Activated CD8-positive, alpha-beta memory T cell treated with anti-CD3 and anti-CD28 coated beads, Interleukin-2, amount 10 ng/mL, durations not matched to agents 7 days and 5 days (primary cell): ENCODE results near the gene C9orf50. TPM values are rescaled to one million over a fixed set of nuclear protein-coding genes. Genes with fewer than 3 reads are reported as not detected.

Experiments
- ATAC-seq: fragments of 150-1000 bp; cut with Tn5 transposase; one replicate; pipeline ENCODE4 v1.10.0; 2021; ENCODE audit warnings: moderate library complexity
- CTCF ChIA-PET: fragments of 350-600 bp; sonication (Branson Sonifier 250); formaldehyde crosslinking; loops from one replicate; lab custom pipeline; 2021; ENCODE audit warnings: antibody characterized with exemption; lab: Charles Lee
- DNase-seq: peaks from one replicate; pipeline ENCODE4 v3.0.0-alpha.2; 2020
- H3K27ac Mint-ChIP-seq: one replicate; pipeline ENCODE4 v1.8.0; 2021; ENCODE audit warnings: mild to moderate bottlenecking, mixed read lengths
- H3K27me3 Mint-ChIP-seq: one replicate; pipeline ENCODE4 v1.8.0; 2021; ENCODE audit warnings: mixed read lengths
- H3K36me3 Mint-ChIP-seq: one replicate; pipeline ENCODE4 v1.8.0; 2021; ENCODE audit warnings: mild to moderate bottlenecking, mixed read lengths
- H3K4me1 Mint-ChIP-seq: one replicate; pipeline ENCODE4 v1.8.0; 2021; ENCODE audit warnings: mixed read lengths
- H3K4me3 Mint-ChIP-seq: one replicate; pipeline ENCODE4 v1.8.0; 2021; ENCODE audit warnings: mild to moderate bottlenecking, moderate library complexity, mixed read lengths
- H3K9me3 Mint-ChIP-seq: one replicate; pipeline ENCODE4 v1.8.0; 2022; ENCODE audit warnings: low read depth, mixed read lengths
- total RNA-seq, 2 experiments: library from RNA; stranded (reverse); gene quantifications; one replicate each; pipeline ENCODE4 v1.2.3, GENCODE V29; 2021

Gene C9orf50
- total RNA-seq, 2 experiments from 2014 or later = not detected

DNA sequence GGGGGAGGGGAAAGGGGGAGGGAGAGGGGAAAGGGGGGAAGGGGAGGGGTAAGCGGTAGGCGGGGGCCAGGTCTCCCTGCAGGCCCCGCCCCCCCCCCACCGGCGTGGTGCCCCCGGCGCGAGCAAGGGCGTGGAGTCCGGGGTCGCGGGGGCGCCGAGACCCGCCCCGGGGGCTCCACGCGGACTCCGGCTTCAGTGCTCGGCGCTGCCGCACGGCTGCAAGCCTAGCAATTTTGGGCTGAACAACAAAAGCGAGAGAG, 10.8 kb downstream of the C9orf50 start:
- Mint-ChIP-seq H3K9me3 (no peaks in the 10 kb centered on the region), H3K36me3 (no peaks in the 10 kb centered on the region), H3K27ac (no peak overlapping the region), H3K4me3 (peak overlapping the region; percentile 53), H3K4me1 (peaks cover 39% of the 10 kb centered on the region), H3K27me3 (no peaks in the 10 kb centered on the region)
- CTCF ChIA-PET = no interaction called here
- DNase-seq = no peak
- ATAC-seq = no peak

DNA sequence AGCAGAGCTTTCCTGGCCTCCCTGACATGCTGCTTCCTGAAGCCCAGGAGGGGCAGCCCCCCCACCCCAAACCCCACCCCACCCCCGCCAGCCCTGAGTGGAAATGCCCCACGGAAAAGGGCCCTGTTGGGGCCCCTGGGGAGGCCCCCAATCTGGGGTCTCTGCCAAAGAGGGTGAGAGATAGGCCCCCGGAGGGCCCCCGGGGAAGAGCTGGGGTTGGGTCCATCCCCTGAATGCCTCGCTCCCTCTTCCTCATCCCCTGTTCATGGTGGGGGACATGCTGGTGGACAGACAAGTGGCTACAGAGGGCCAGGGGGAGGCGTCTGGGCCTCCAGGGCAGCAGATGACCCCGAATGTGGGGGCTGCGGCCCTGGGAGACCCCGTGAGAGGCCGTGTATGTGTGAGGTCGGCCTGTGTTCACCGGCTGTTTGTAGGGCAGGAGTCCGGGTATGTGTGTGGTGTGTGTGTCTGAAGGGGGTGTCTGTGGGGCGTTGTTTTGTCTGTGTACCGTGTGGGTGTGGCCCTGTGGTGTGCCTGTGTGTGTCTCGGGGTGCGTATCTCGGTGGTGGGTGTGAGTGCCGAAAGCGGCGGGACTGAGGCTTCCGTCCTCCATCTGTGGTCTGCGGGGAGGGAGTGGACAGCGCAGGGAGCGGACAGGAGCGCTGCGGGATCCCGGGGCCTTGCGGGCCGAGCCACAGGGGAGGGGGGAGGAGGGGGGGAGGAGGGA, 11.3 kb downstream of the C9orf50 start:
- DNase-seq (peak; percentile 73), ATAC-seq (peak; percentile 46)
- Mint-ChIP-seq H3K9me3 (no peaks in the 10 kb centered on the region), H3K4me3 (peak overlapping the region; percentile 68), H3K4me1 (peaks cover 42% of the 10 kb centered on the region), H3K36me3 (no peaks in the 10 kb centered on the region), H3K27me3 (no peaks in the 10 kb centered on the region), H3K27ac (peak overlapping the region; percentile 78)
- CTCF ChIA-PET = interaction anchor here (0.8 to 2.6 kb wide), 10 partner anchors 15 to 478 kb away, joined by 3 to 22 read pairs (median 9); partner anchors contain the start of gene IER5L

DNA sequence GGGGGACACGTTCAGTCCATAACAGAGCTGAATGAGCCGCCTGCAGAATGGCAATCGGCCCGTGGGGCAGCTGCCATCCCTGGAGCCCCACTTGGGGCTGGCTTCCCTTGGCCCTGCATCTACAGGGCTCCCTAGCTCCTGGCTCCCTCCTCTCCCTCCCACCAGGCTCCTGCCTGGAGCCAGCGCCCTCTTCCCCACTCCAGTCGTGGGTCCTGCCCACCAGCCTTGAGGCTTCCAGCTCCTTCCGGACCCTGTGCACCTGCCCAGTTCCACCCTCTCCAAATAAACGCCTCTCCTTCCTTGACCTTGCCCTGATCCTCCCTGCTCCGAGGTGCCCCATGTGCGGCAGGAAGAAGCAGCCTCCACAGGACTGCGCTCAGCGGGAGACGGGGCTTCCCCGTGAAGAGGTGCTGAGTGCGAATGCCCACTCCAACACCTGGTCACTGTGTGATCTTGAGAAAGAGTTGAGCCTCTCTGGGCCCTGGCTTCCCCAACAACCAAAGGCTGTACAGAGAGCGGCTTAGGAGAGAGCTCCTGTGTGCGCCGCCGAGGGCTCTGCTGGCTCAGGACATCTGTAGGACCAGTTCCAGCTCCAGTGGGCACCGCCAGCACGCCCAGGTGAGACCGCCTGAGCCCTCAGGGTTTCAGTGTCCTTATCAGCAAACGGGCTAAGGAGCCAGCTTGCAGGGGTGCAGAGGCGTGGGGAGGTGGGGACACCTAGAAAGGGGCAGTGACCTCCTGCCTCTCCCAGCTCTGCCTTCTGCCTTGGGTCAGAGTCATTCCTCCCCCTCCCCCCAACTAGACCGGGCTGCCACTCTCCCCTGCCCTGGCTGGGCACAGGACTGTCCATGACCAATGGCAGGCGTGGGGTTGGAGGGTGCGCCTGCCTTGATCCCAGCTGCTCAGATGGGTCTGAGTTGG, 12.1 kb downstream of the C9orf50 start:
- Mint-ChIP-seq H3K4me3 (no peak overlapping the region), H3K9me3 (no peaks in the 10 kb centered on the region), H3K27ac (no peak overlapping the region), H3K36me3 (no peaks in the 10 kb centered on the region), H3K27me3 (no peaks in the 10 kb centered on the region), H3K4me1 (peaks cover 47% of the 10 kb centered on the region)
- no peak for DNase-seq
- no peak for ATAC-seq
- CTCF ChIA-PET = interaction anchor here (0.8 to 2.6 kb wide), 10 partner anchors 15 to 477 kb away, joined by 3 to 22 read pairs (median 9); partner anchors contain the start of gene IER5L

DNA sequence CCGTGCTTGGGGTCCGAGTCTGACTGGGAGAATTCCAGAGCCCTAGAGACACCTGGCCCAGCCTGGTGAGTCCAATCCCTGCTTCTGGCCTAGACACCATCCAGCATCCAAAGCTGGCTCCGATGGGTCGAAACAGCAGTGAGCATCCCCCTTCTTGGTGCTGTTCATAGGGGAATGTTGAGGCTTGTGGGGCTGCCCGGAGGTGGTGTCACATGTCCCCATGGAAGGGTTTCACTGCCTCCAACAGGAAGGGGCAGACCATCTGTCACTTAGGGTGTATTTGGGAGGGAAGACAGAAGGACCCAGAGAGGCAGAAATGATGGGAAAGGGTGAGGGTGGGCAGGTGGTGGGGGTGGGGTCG, 13.9 kb downstream of the C9orf50 start:
- Mint-ChIP-seq H3K36me3 (no peaks in the 10 kb centered on the region), H3K27me3 (no peaks in the 10 kb centered on the region), H3K4me3 (no peak overlapping the region), H3K9me3 (no peaks in the 10 kb centered on the region), H3K27ac (peak overlapping the region; percentile 76), H3K4me1 (peaks cover 58% of the 10 kb centered on the region)
- CTCF ChIA-PET = interaction anchor here (0.8 to 2.9 kb wide), 8 partner anchors 9 to 476 kb away, joined by 3 to 14 read pairs (median 6); no protein-coding TSS in a partner anchor
- no peak for ATAC-seq
- DNase-seq = no peak

DNA sequence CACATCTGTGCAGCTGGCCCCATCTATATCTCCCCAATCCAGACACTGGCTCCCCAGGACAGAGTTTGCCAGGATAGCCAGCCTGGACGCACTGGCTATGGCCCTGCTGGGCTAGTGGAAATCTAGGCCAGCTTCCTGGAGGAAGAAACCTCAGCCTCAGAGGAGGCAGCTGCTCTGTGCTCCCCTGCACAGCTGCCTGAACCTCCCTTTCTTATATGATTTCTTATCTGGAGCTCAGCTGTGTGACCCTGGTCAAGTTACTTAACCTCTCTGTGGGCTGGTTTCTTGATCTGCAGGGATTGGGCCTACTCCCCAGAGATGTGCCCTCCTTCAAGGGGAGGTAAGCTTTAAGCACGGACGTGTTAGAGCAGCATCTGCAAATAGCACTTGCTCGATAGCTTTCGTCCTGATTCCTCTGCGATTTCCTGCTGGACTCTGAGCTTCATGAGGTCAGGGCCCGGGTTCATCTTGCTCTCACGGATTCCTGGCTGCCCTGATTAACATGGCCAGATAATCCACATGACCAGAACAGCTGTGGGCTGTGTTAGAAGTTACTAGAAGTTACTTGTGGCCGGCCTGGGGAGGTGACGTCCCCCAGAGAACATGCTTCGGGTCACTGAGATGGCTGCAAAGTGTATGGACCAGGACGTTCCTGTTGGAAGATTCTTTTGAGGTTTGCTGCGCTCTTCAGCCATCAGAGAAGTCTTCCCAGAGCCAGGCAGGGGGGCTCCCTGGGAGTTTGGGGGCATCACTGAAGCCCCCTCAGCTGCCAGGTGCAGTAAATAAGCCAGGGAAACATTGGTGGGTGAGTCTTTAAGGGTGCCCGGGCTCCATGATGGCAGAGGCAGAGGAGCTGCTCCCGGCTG, 14.5 kb downstream of the C9orf50 start:
- no peak overlapping the region for H3K27ac Mint-ChIP-seq
- H3K9me3 Mint-ChIP-seq = no peaks in the 10 kb centered on the region
- H3K27me3 Mint-ChIP-seq = no peaks in the 10 kb centered on the region
- H3K4me3 Mint-ChIP-seq = no peak overlapping the region
- ATAC-seq = no peak
- peaks cover 58% of the 10 kb centered on the region for H3K4me1 Mint-ChIP-seq
- no peaks in the 10 kb centered on the region for H3K36me3 Mint-ChIP-seq
- CTCF ChIA-PET = interaction anchor here (0.8 to 2.9 kb wide), 12 partner anchors 9 to 475 kb away, joined by 3 to 14 read pairs (median 5); no protein-coding TSS in a partner anchor
- no peak for DNase-seq

DNA sequence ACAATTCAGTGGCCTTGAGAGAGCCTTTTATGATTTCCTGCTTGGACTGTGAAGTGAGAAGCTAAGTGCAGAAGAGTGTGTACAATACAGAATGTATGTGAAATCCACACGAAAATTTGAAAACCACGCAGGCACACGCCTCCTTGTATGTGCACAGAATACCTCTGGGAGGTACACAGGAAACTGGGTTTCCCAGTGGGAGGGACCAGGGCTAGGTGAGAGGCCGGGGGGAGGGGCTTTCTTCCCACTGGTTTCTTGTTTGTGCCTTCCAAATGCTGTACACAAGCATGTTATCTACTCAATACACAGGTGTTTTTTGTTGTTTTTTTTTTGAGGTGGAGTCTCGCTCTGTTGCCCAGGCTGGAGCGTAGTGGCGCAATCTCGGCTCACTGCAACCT, 16.1 kb downstream of the C9orf50 start:
- CTCF ChIA-PET = interaction anchor here (0.8 to 2.9 kb wide), 6 partner anchors 15 to 474 kb away, joined by 3 to 14 read pairs (median 8); no protein-coding TSS in a partner anchor
- no peaks in the 10 kb centered on the region for H3K36me3 Mint-ChIP-seq
- ATAC-seq (no peak), DNase-seq (no peak)
- H3K4me3 Mint-ChIP-seq = no peak overlapping the region
- H3K27me3 Mint-ChIP-seq = no peaks in the 10 kb centered on the region
- peaks cover 52% of the 10 kb centered on the region for H3K4me1 Mint-ChIP-seq
- peak overlapping the region; percentile 66 for H3K27ac Mint-ChIP-seq
- no peaks in the 10 kb centered on the region for H3K9me3 Mint-ChIP-seq

DNA sequence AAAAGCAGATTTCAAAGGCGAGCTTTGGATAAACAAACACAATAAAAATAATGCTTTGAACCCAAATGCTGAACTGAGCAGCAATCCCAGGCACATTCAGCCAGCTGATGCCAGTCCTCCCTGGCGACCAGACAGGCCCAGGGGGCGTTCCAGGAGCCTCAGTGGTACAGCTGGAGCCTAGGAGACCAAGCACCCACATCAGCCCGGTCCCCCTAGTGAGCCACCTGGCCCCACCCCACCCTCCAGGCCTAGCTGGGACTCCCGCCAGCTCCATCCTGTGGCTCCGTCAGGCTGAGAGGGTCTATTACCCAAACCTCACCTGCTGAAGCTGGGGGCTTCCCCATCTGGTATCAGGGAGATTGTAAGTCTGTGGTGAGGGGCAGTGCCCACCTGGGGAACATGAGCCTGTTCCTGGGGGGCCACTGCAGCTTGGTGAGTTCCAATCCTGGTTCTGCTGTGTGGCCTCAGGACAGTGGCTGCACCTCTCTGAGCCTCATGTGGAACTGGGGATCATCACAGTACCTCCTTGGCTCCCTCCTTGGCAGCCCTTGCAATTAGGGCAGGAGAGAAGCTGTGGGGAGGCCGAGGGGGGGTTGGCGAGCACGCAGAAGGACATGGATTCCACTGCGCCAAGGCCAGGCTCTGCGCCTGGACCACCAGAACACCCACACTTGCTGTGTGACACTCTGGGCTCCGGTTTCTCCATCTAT, 16.7 kb downstream of the C9orf50 start:
- H3K9me3 Mint-ChIP-seq = no peaks in the 10 kb centered on the region
- CTCF ChIA-PET = interaction anchor here (0.8 to 2.9 kb wide), 5 partner anchors 16 to 473 kb away, joined by 3 to 14 read pairs (median 12); no protein-coding TSS in a partner anchor
- no peaks in the 10 kb centered on the region for H3K27me3 Mint-ChIP-seq
- peaks cover 49% of the 10 kb centered on the region for H3K4me1 Mint-ChIP-seq
- DNase-seq (no peak), ATAC-seq (no peak)
- peak overlapping the region; percentile 66 for H3K27ac Mint-ChIP-seq
- no peaks in the 10 kb centered on the region for H3K36me3 Mint-ChIP-seq
- no peak overlapping the region for H3K4me3 Mint-ChIP-seq

DNA sequence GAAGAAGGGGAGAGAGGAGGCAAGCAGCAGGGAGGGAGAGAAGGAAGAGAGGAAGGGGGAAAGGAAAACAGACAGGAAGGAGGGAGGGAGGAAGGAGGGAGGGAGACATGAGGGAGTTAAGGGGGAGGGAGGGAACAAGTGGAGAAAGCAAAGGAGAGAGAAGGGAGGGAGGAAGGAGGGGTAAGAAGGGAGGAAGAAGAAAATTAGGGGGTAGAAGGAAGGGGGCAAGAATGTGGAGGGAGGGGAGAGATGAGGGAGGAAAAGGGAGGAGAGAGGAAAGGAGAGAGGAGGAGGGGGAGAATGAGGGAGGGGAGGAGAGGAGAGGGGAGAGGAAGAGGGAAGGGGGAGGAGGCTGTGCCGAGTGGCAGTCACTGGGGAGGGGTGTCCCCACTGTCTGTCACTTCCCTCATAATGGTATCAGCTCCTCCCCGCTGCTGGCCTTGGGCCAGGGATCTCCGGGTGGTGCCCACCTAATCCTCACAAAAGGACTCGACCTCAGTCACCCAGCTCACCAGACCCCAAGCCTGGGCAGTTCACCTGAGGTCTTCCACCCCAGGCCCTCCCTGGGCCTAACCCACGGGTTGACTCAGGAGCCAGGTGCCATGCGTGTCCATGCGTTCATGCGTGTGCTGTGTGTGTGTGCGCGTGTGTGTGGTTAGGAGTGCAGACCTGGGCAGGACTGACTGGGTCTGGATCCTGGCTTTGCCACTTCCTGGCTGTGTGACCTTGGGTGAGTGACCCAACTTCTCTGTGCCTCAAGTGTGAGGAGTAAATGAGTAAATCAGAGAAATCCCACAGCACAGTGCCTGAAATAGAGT, 18.1 kb downstream of the C9orf50 start:
- no peak overlapping the region for H3K27ac Mint-ChIP-seq
- no peaks in the 10 kb centered on the region for H3K27me3 Mint-ChIP-seq
- CTCF ChIA-PET = interaction anchor here (1.3 kb wide), 1 partner anchor 464 kb away, joined by 3 read pairs; no protein-coding TSS in a partner anchor

DNA sequence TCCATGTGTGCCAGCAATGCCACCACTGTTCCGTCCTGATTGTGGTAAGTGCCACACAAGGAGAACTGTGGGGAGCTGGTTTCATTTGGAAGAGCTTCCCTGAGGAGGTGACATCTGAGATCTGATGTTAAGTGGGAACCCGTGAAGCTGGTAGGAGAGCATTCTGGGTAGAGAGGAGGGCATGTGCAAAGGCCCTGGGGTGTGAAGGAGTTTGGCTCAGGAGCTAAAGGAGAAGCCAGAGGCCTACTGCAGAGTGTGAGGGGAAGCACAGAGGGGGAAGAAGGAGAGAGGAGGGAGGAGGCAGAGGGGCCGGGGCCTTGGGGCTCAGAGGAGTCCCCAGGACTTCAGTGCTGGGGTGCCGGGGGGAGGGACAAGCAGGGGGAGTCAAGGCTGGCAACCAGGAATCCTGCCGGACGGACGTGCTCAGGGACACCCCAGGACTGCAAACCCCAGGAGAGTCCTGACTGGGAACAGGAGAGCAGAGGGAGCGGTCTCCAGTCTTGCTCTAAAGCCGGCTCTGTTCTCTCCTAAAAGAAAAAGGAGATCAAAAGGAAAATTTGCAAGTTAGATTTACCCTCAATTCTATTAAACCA, 19.7 kb downstream of the C9orf50 start:
- H3K27ac Mint-ChIP-seq = no peak overlapping the region
- CTCF ChIA-PET = interaction anchor here (1.2 to 1.3 kb wide), 2 partner anchors 462 kb away, joined by 3 read pairs; no protein-coding TSS in a partner anchor

More for the DNA sequence above, 18.1 kb downstream of the C9orf50 start:
- peaks cover 49% of the 10 kb centered on the region for H3K4me1 Mint-ChIP-seq
- H3K36me3 Mint-ChIP-seq = no peaks in the 10 kb centered on the region
- H3K9me3 Mint-ChIP-seq = no peaks in the 10 kb centered on the region
- ATAC-seq (peak; percentile 18), DNase-seq (peak; percentile 62)
- H3K4me3 Mint-ChIP-seq = no peak overlapping the region

DNA sequence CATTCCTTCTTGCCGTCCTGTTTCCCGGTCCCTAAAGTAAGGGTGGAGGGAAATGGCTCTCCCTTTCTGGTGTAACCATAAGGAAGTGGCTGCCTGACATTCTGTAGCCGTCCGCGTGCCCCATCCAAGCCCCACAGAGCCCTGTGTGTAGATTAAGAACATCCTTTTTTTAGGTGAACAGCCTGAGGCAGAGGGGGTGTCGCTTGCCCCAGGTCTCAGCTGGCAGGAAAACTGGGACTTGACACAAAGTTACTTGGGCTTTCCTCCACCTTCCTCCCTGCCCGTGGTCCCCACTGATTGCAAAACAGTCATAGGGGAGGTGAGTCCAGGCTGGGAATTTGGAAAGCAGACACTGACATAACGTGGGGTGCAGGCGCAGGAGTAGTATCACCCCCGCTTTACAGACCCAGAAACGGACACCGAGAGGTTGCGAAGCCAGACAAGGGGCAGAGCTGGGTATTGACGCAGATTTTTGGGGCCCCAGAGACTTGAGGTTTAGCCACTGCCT, 22.8 kb downstream of the C9orf50 start:
- CTCF ChIA-PET = interaction anchor here (0.7 to 3.5 kb wide), 7 partner anchors 8 to 467 kb away, joined by 3 to 23 read pairs (median 5); no protein-coding TSS in a partner anchor
- Mint-ChIP-seq H3K9me3 (no peaks in the 10 kb centered on the region), H3K4me3 (peak overlapping the region; percentile 47), H3K36me3 (no peaks in the 10 kb centered on the region), H3K27me3 (peaks cover 12% of the 10 kb centered on the region), H3K4me1 (peaks cover 35% of the 10 kb centered on the region), H3K27ac (peak overlapping the region; percentile 73)
- ATAC-seq (peak; percentile 20), DNase-seq (no peak)

More for the DNA sequence above, 19.7 kb downstream of the C9orf50 start:
- ATAC-seq (no peak), DNase-seq (no peak)
- Mint-ChIP-seq H3K9me3 (no peaks in the 10 kb centered on the region), H3K4me3 (no peak overlapping the region), H3K27me3 (no peaks in the 10 kb centered on the region), H3K4me1 (peaks cover 42% of the 10 kb centered on the region), H3K36me3 (no peaks in the 10 kb centered on the region)
